Adrenal gland (tissue), 5 donors: ENCODE data around the gene C1QTNF12.

ENCODE experiments used
- POLR2A ChIP-seq, 2 donors: fragments of 450-650 bp; IDR thresholded peaks; one replicate each; pipeline ENCODE4 v1.6.1; 2017; ENCODE audit warnings: antibody characterized with exemption in 2 of 2, mild to moderate bottlenecking in 2 of 2, moderate library complexity in 1 of 2
- TF ChIP-seq, protein P1 (sequence below), 6 experiments: fragments of 450-650 bp in 4 of 6; fragments of 200-600 bp in 2 of 6; sonication (generic) in 1 of 6; IDR thresholded peaks; 1 replicate in 5 of 6; 2 replicates in 1 of 6; pipeline versions ENCODE4 v1.5.1 to v1.8.0; 2016 to 2021; ENCODE audit warnings: antibody characterized with exemption in 6 of 6, mild to moderate bottlenecking in 2 of 6, moderate library complexity in 1 of 6
- donor health status: DM: no; HTN: no; CAD: no.

DNA sequence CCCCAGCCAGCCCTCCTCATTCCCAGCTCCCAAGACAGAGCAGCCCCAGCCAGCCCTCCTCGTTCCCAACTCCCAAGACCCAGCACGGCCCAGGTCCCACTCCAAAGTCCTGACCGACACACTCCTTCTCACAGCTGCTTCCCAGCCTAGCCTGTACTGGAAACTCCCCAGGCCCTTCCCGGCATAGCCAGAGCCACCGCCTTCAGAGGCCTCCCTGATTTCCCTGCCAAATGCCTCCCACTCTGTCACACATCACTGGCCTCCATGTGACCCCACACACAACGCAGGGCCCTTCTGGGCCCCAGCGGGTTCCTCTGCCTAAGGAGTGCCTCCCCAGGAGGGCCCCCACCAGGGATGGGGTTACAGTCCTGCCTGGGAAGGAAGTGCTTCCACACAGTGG, 24.3 kb upstream of the C1QTNF12 start:
- TF ChIP-seq, protein P1, sequence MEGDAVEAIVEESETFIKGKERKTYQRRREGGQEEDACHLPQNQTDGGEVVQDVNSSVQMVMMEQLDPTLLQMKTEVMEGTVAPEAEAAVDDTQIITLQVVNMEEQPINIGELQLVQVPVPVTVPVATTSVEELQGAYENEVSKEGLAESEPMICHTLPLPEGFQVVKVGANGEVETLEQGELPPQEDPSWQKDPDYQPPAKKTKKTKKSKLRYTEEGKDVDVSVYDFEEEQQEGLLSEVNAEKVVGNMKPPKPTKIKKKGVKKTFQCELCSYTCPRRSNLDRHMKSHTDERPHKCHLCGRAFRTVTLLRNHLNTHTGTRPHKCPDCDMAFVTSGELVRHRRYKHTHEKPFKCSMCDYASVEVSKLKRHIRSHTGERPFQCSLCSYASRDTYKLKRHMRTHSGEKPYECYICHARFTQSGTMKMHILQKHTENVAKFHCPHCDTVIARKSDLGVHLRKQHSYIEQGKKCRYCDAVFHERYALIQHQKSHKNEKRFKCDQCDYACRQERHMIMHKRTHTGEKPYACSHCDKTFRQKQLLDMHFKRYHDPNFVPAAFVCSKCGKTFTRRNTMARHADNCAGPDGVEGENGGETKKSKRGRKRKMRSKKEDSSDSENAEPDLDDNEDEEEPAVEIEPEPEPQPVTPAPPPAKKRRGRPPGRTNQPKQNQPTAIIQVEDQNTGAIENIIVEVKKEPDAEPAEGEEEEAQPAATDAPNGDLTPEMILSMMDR (IDR thresholded peaks at IDR 0.05) = no peak
- TF ChIP-seq POLR2A (IDR thresholded peaks at IDR 0.05) = no peak
